CD4-positive, alpha-beta memory T cell (primary cell): ENCODE results near the gene GALNT15. TPM values are rescaled to one million over a fixed set of nuclear protein-coding genes. Genes with fewer than 3 reads are reported as not detected.

Experiments
- CTCF ChIA-PET: fragments of 350-600 bp; sonication (Branson Sonifier 250); formaldehyde crosslinking; loops from one replicate; lab custom pipeline; 2021; ENCODE audit warnings: inconsistent platforms; ENCODE audit not compliant: partially characterized antibody; lab: Charles Lee
- POLR2A ChIA-PET: fragments of 350-600 bp; sonication (Branson Sonifier 250); formaldehyde crosslinking; loops from one replicate; lab custom pipeline; 2021; ENCODE audit not compliant: partially characterized antibody; lab: Charles Lee
- DNase-seq, 5 donors: peaks; one replicate each; pipeline versions ENCODE4 v3.0.0 to v3.0.0-alpha.2; 2020 to 2022; ENCODE audit warnings: mixed read lengths in 1 of 5
- H3K27ac ChIP-seq: one replicate; pipeline ENCODE4 v1.7.0; 2013; ENCODE audit warnings: low read depth, low read length
- H3K27me3 ChIP-seq: 2 replicates; pipeline ENCODE4 v1.7.0; 2013; ENCODE audit warnings: mild to moderate bottlenecking, low read length, moderate library complexity; ENCODE audit not compliant: insufficient read depth
- H3K36me3 ChIP-seq: 2 replicates; pipeline ENCODE4 v1.7.0; 2013; ENCODE audit warnings: mild to moderate bottlenecking, low read length, moderate library complexity; ENCODE audit not compliant: insufficient read depth
- H3K4me1 ChIP-seq: 2 replicates; pipeline ENCODE4 v1.7.0; 2013; ENCODE audit warnings: mild to moderate bottlenecking, low read length, moderate library complexity; ENCODE audit not compliant: insufficient read depth
- H3K4me3 ChIP-seq, 2 donors: one replicate each; pipeline ENCODE4 v1.7.0; 2013; ENCODE audit warnings: low read length in 2 of 2, mild to moderate bottlenecking in 1 of 2
- H3K9me3 ChIP-seq, 2 donors: one replicate each; pipeline ENCODE4 v1.7.0; 2013; ENCODE audit warnings: low read length in 2 of 2, control low read depth in 1 of 2; ENCODE audit not compliant: control insufficient read depth in 1 of 2
- H3K27ac Mint-ChIP-seq, 7 donors: one replicate each; pipeline ENCODE4 v1.8.0; 2020 to 2021; ENCODE audit warnings: mixed read lengths in 7 of 7, mild to moderate bottlenecking in 6 of 7, inconsistent platforms in 3 of 7, moderate library complexity in 3 of 7
- H3K27me3 Mint-ChIP-seq, 2 donors: one replicate each; pipeline ENCODE4 v1.8.0; 2020 to 2021; ENCODE audit warnings: mixed read lengths in 2 of 2
- H3K36me3 Mint-ChIP-seq, 2 donors: one replicate each; pipeline ENCODE4 v1.8.0; 2020 to 2021; ENCODE audit warnings: mixed read lengths in 2 of 2, inconsistent platforms in 1 of 2, mild to moderate bottlenecking in 1 of 2
- H3K4me1 Mint-ChIP-seq, 4 donors: one replicate each; pipeline ENCODE4 v1.8.0; 2020 to 2021; ENCODE audit warnings: mixed read lengths in 4 of 4, mild to moderate bottlenecking in 1 of 4
- H3K4me3 Mint-ChIP-seq, 8 donors: one replicate each; pipeline ENCODE4 v1.8.0; 2020 to 2021; ENCODE audit warnings: mixed read lengths in 8 of 8, mild to moderate bottlenecking in 7 of 8, moderate library complexity in 6 of 8, inconsistent platforms in 3 of 8
- H3K9me3 Mint-ChIP-seq, 8 donors: one replicate each; pipeline ENCODE4 v1.8.0; 2020 to 2021; ENCODE audit warnings: mixed read lengths in 8 of 8, mild to moderate bottlenecking in 5 of 8, inconsistent platforms in 3 of 8, moderate library complexity in 1 of 8
- intact Hi-C: fragments of 100-400 bp; cut with micrococcal nuclease; formaldehyde crosslinking; loops from one replicate; pipeline ENCODE4 v1.15.1; 2023
- polyA plus RNA-seq, 2 donors: library from polyadenylated mRNA; unstranded; fragments of 300-500 nt; fragmentation: Illumina TruSeq; gene quantifications; one replicate each; pipeline ENCODE4 v1.2.3, GENCODE V29; 2021
- total RNA-seq, 2 experiments: library from RNA; stranded (reverse); gene quantifications; one replicate each; pipeline ENCODE4 v1.2.3, GENCODE V29; 2021

The GALNT15 gene
- total and polyA plus RNA-seq, 4 experiments from 2014 or later, result not detected

DNA sequence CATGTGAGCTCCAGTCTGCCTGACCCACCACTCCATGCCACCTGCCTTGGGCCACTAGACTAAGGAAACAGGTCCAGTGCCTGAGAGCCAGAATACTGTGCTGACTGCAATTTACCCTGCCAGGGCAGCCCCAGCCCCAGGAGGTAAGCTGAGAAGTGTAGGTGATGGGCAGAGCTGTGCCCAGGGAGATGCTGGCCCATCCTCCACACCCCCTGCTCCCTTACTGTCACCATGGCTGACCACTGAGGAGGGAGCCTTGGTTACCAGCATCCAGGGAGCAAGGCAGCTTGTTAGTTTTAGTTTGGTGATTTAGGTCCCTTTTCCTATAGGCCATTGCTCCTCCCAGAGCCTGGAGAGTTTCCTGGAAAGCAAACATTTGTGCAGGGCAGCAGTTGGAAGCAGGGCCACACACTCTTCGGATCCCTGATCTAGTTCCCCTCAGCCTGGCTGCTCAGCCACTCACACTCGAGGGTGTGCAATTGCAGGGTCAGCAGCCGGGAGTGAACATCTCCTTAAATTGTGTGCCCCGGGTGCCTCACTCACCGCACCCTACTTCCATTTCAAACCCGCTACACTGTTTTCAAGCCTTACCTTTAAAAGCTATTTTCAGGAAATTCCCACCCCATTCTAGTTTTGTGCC, 2.0 kb downstream of the GALNT15 start:
- CTCF ChIA-PET, result interaction anchor here (0.5 to 1.7 kb wide), 3 partner anchors 10 to 70 kb away, joined by 3 to 5 read pairs (median 3); no protein-coding TSS in a partner anchor
- DNase-seq, result no peak
- Mint-ChIP-seq H3K27me3 (peaks cover 12 to 20% of the 10 kb centered on the region in 2 donors), H3K4me3 (no peak overlapping the region), H3K9me3 (no peaks in the 10 kb centered on the region), H3K4me1 (peaks cover 4 to 8% (median 6%) of the 10 kb centered on the region in 4 donors), H3K36me3 (no peaks in the 10 kb centered on the region), H3K27ac (no peak overlapping the region)
- H3K27ac ChIP-seq, result no peak overlapping the region
- H3K27me3 ChIP-seq, result no peaks in the 10 kb centered on the region
- intact Hi-C loops, result loop anchor here (2.0 kb wide), 1 partner anchor 128 kb away; no protein-coding TSS in a partner anchor
- no peaks in the 10 kb centered on the region for H3K4me1 ChIP-seq
- H3K36me3 ChIP-seq, result no peaks in the 10 kb centered on the region
- no peak overlapping the region for H3K4me3 ChIP-seq
- POLR2A ChIA-PET, result no interaction called here
- H3K9me3 ChIP-seq, result no peaks in the 10 kb centered on the region

DNA sequence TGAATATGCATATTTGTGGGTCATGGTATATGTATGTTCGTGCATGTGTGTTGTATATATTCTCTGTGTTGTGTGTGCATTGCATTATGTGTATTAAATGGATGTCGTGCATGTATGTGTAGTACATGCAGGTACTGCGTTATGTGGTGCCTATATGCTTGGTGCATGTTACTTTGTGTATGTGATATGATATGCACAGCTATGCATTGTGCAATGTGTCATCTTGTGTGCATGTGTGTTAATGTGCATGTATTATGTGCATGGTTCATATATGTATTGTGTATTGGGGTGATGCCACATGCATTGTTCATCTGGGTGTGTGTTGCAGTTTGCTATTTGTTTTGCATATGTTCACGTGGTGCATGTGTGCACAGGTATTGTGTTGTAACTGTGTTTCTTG, 2.9 kb downstream of the GALNT15 start:
- Mint-ChIP-seq H3K27ac (no peak overlapping the region), H3K4me1 (peaks cover 4 to 8% (median 6%) of the 10 kb centered on the region in 4 donors), H3K4me3 (no peak overlapping the region), H3K36me3 (no peaks in the 10 kb centered on the region), H3K9me3 (no peaks in the 10 kb centered on the region), H3K27me3 (peaks cover 12 to 16% of the 10 kb centered on the region in 2 donors)
- H3K4me3 ChIP-seq, result no peak overlapping the region
- H3K27me3 ChIP-seq, result no peaks in the 10 kb centered on the region
- DNase-seq, result no peak
- intact Hi-C loops, result loop anchor here (2.0 kb wide), 1 partner anchor 129 kb away; no protein-coding TSS in a partner anchor
- no peaks in the 10 kb centered on the region for H3K4me1 ChIP-seq
- no peak overlapping the region for H3K27ac ChIP-seq
- no peaks in the 10 kb centered on the region for H3K9me3 ChIP-seq
- POLR2A ChIA-PET, result no interaction called here
- CTCF ChIA-PET, result interaction anchor here (1.2 kb wide), 1 partner anchor 26 kb away, joined by 3 read pairs; no protein-coding TSS in a partner anchor
- no peaks in the 10 kb centered on the region for H3K36me3 ChIP-seq

DNA sequence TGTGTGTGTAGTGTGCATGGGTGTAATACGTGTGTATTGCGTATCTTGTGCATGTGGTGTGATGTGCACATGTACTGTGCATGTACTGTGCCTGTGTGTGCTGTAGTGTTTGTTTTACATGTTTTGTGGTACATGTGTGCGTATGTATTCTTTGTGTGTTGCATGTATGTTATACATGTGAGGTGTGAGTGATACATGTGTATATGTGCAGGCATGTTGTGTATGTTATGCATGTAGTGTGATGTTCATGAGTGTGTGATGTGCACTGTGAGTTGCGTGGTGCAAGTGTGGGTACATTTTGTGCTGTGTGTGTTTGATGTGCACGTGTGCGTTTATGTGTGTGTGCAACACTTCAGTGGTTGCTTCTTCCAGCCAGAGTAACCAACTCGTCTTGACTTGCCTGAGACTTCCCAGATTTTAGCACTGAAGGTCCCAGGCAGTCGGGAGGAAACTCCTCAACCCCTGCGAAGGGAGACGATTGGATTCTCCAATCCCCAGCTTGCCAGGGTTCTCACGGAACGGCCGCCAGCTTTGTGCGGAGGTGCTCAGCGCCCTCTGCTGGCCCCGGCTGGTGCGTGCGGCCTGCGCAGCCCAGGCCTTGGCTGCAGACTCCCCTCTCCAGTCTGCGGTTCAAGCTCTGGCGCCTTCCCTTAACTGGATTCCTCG, 3.6 kb downstream of the GALNT15 start:
- no peaks in the 10 kb centered on the region for H3K27me3 ChIP-seq
- H3K4me3 ChIP-seq, result no peak overlapping the region
- H3K36me3 ChIP-seq, result no peaks in the 10 kb centered on the region
- H3K27ac ChIP-seq, result no peak overlapping the region
- no peaks in the 10 kb centered on the region for H3K9me3 ChIP-seq
- no peaks in the 10 kb centered on the region for H3K4me1 ChIP-seq
- peak in 4 of 5 donors; percentile 35 to 51 (median 40) for DNase-seq
- Mint-ChIP-seq H3K27ac (peak overlapping the region in 1 of 7 donors; percentile 38), H3K4me1 (peaks cover 4 to 8% (median 6%) of the 10 kb centered on the region in 4 donors), H3K4me3 (peak overlapping the region in 1 of 8 donors; percentile 10), H3K36me3 (no peaks in the 10 kb centered on the region), H3K27me3 (peaks cover 12 to 16% of the 10 kb centered on the region in 2 donors), H3K9me3 (no peaks in the 10 kb centered on the region)
- intact Hi-C loops, result loop anchor here (1.0 to 2.0 kb wide), 3 partner anchors 129 to 548 kb away; no protein-coding TSS in a partner anchor
- CTCF ChIA-PET, result interaction anchor here (0.8 to 1.8 kb wide), 11 partner anchors 8 to 547 kb away, joined by 3 to 9 read pairs (median 3); no protein-coding TSS in a partner anchor
- POLR2A ChIA-PET, result no interaction called here

DNA sequence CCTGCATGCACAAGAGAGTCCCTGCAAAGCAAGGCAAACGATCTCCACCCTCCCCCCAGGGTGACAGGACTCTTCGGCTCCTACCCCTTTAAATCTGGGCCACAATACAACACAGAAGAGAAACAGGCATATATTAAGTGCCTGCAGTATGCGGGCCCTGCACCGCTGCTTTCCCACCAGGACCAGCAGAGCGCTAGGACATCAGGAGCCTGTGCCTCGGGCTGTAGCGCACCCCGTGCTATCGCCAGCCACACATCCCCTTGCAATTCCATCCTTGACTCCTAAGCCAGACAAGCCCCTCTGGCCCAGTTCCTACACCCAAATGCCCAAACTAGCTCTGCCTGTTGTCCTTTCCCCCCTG, 4.1 kb downstream of the GALNT15 start:
- Histone ChIP-seq H3K9me3 (no peaks in the 10 kb centered on the region), H3K27me3 (no peaks in the 10 kb centered on the region), H3K36me3 (no peaks in the 10 kb centered on the region), H3K4me3 (no peak overlapping the region), H3K27ac (no peak overlapping the region), H3K4me1 (no peaks in the 10 kb centered on the region)
- no peak for DNase-seq
- H3K4me1 Mint-ChIP-seq, result peaks cover 4 to 8% (median 6%) of the 10 kb centered on the region in 4 donors
- intact Hi-C loops, result loop anchor here (1.0 kb wide), 2 partner anchors 363 to 548 kb away; no protein-coding TSS in a partner anchor
- peaks cover 10 to 16% of the 10 kb centered on the region in 2 donors for H3K27me3 Mint-ChIP-seq
- H3K36me3 Mint-ChIP-seq, result no peaks in the 10 kb centered on the region
- no peaks in the 10 kb centered on the region for H3K9me3 Mint-ChIP-seq
- POLR2A ChIA-PET, result no interaction called here
- no peak overlapping the region for H3K27ac Mint-ChIP-seq
- CTCF ChIA-PET, result interaction anchor here (0.8 to 1.8 kb wide), 11 partner anchors 8 to 548 kb away, joined by 3 to 9 read pairs (median 3); no protein-coding TSS in a partner anchor
- H3K4me3 Mint-ChIP-seq, result peak overlapping the region in 1 of 8 donors; percentile 11

DNA sequence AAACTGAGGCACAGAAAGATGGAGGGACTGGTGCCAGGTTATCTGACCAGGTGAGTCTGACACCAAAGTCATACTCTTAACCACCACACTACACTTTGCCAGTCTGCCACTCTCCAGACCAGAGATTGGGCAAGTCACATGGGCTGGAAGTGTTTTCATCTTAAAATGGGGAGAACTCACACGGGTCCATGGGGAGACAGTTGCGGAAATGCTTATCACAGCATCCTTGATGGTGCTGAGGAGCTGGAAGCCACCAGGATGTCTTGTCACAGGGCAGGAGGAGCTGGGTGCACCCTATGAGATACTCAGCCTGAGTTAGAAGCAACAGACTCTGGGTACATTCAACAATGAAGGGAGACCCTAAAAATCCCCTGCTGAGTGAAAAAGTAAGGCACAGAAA, 4.8 kb downstream of the GALNT15 start:
- Mint-ChIP-seq H3K4me1 (peaks cover 4 to 8% (median 6%) of the 10 kb centered on the region in 4 donors), H3K36me3 (no peaks in the 10 kb centered on the region), H3K27me3 (peaks cover 10 to 16% of the 10 kb centered on the region in 2 donors), H3K4me3 (no peak overlapping the region), H3K9me3 (peaks cover 0 to under 1% (median 0%) of the 10 kb centered on the region in 8 donors), H3K27ac (no peak overlapping the region)
- intact Hi-C loops, result no loop called here
- ChIA-PET CTCF (interaction anchor here (1.0 to 1.8 kb wide), 3 partner anchors 14 to 363 kb away, joined by 3 to 9 read pairs (median 3); no protein-coding TSS in a partner anchor), POLR2A (no interaction called here)
- Histone ChIP-seq H3K4me3 (no peak overlapping the region), H3K36me3 (no peaks in the 10 kb centered on the region), H3K4me1 (no peaks in the 10 kb centered on the region), H3K27me3 (no peaks in the 10 kb centered on the region), H3K9me3 (no peaks in the 10 kb centered on the region), H3K27ac (no peak overlapping the region)
- no peak for DNase-seq

DNA sequence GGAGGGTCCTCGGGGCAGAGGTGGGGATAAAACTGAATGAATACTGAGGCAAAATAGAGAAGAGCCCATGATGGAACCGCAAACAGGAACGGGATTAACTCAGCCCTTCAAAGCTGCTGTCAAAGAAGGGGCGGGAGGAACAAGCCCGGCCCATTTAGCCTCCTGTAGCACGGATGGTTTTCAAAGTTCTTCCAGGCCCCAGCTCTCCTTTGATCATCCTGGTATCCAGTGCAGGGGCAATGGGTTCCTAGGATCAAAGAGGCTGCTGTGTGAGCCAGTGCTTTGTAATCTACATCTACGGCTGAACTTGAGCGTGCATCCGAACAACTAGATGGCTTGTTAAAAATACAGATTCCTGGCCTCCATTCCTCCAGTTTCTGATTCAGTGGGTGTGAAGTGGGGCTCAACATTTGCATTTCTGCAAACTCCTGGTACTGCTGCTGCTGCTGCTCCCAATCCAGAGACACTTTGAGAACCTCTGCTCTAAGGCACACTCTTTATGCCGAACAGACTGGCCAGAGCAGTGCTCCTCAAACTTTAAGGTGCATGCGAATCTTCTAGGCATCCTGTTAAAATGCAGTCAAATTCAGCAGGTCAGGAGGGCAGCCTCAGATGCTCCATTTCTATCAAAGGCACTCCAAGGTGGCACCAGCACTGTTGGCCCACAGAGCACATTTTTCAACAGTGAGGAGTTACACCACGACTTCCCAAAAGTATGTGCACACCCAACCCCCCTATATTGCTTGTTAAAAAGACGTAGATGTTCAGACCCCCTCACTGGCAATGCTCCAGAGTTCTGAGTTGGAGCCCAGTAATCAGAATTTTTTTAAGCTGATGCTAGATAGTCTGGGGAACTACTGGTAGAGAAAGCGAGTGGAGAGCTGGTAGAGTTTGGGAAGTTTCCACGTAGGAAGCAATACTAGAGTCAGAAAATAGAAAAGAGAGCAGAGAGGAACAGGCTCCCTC, 5.6 kb downstream of the GALNT15 start:
- ChIA-PET POLR2A (no interaction called here), CTCF (interaction anchor here (0.7 to 1.8 kb wide), 4 partner anchors 9 to 974 kb away, joined by 3 to 9 read pairs (median 4); partner anchors contain the start of gene CAPN7)
- no peaks in the 10 kb centered on the region for H3K27me3 ChIP-seq
- no peaks in the 10 kb centered on the region for H3K36me3 ChIP-seq
- Mint-ChIP-seq H3K4me1 (peaks cover 4 to 8% (median 6%) of the 10 kb centered on the region in 4 donors), H3K27me3 (peaks cover 8 to 14% of the 10 kb centered on the region in 2 donors), H3K4me3 (no peak overlapping the region), H3K27ac (peak overlapping the region in 1 of 7 donors; percentile 33), H3K9me3 (peaks cover 0 to 2% (median 0%) of the 10 kb centered on the region in 8 donors), H3K36me3 (no peaks in the 10 kb centered on the region)
- H3K9me3 ChIP-seq, result no peaks in the 10 kb centered on the region
- H3K27ac ChIP-seq, result no peak overlapping the region
- no peak for DNase-seq
- H3K4me3 ChIP-seq, result no peak overlapping the region
- intact Hi-C loops, result no loop called here
- no peaks in the 10 kb centered on the region for H3K4me1 ChIP-seq
